Measurements from ENCODE around the gene ARHGAP10. TPM values are rescaled to one million over a fixed set of nuclear protein-coding genes. Genes with fewer than 3 reads are reported as not detected.

The ARHGAP10 gene
- total and polyA plus RNA-seq, 2 donors (not counting 1 experiment from before 2014, with no cell fraction given): 0.10 to 0.34 TPM

DNA sequence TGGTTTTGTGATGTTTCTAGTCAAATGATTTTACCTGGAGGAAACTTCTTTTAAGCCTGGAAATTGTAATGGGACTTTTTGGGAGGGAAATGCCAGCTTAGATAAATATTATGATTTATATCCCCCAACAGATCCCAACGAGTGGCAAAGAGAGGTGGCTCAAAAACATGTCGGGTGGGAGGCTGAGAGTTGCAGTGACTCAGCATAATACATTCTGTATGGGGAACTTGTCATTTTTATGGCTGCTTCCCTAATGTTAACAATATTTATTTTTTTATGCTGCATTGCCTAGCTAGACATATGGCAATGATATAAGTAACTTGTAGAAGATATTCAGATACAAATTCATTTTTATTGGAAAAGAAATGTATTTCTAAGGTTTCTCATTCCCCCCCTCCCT lies 219.0 kb downstream of the ARHGAP10 start:
- ATAC-seq (ENCODE audit: low read depth) (no peak), DNase-seq (no peak)
- Histone ChIP-seq H3K9me3 (ENCODE audit: control extremely low read depth in 1 of 3, control insufficient read depth in 2 of 3, insufficient read depth in 1 of 3, low read length in 2 of 3) (no peaks in the 10 kb centered on the region), H3K36me3 (replicated peaks in 1 of 2; ENCODE audit: control extremely low read depth in 1 of 2, control insufficient read depth in 1 of 2, extremely low read depth in 1 of 2, insufficient read depth in 2 of 2, low read length in 1 of 2) (no peaks in the 10 kb centered on the region), H2AFZ (ENCODE audit: insufficient read depth, low read depth, low read length, poor library complexity, severe bottlenecking) (no peak overlapping the region), H3K27ac (ENCODE audit: low read length in 2 of 2) (no peak overlapping the region), H3K9ac (ENCODE audit: low read length) (no peak overlapping the region), H3K27me3 (replicated peaks in 1 of 4; ENCODE audit: control extremely low read depth in 1 of 4, control insufficient read depth in 3 of 4, insufficient read depth in 4 of 4, low read length in 3 of 4) (no peaks in the 10 kb centered on the region), H3K4me2 (replicated peaks; ENCODE audit: low read depth, low read length, poor library complexity, severe bottlenecking) (no peak overlapping the region), H3K4me3 (ENCODE audit: control extremely low read depth in 1 of 5, extremely low read depth in 1 of 5, insufficient read depth in 1 of 5, low read depth in 2 of 5, low read length in 4 of 5) (no peak overlapping the region), H4K20me1 (ENCODE audit: control insufficient read depth, insufficient read depth, low read length, poor library complexity, severe bottlenecking) (no peaks in the 10 kb centered on the region), H3K79me2 (ENCODE audit: control insufficient read depth, insufficient read depth, low read length) (no peaks in the 10 kb centered on the region), H3K4me1 (ENCODE audit: control insufficient read depth in 2 of 2, insufficient read depth in 2 of 2, low read length in 2 of 2) (no peaks in the 10 kb centered on the region)
- intact Hi-C loops (cut with micrococcal nuclease): no loop called here
- Mint-ChIP-seq H3K9me3 (ENCODE audit: insufficient read depth) (no peaks in the 10 kb centered on the region), H3K27me3 (peaks cover 6% of the 10 kb centered on the region), H3K4me3 (no peak overlapping the region), H3K27ac (no peak overlapping the region), H3K4me1 (no peaks in the 10 kb centered on the region)
- ChIA-PET POLR2A (no interaction called here), CTCF (no interaction called here)
- no CpG with 5 or more reads among the region's 2 CpGs for WGBS (ENCODE audit: insufficient coverage)
- TF ChIP-seq EZH2 (IDR thresholded peaks at IDR 0.05; ENCODE audit: borderline replicate concordance, insufficient read depth, low read depth, low read length, poor library complexity, severe bottlenecking): no peak
- TF ChIP-seq, protein P1, sequence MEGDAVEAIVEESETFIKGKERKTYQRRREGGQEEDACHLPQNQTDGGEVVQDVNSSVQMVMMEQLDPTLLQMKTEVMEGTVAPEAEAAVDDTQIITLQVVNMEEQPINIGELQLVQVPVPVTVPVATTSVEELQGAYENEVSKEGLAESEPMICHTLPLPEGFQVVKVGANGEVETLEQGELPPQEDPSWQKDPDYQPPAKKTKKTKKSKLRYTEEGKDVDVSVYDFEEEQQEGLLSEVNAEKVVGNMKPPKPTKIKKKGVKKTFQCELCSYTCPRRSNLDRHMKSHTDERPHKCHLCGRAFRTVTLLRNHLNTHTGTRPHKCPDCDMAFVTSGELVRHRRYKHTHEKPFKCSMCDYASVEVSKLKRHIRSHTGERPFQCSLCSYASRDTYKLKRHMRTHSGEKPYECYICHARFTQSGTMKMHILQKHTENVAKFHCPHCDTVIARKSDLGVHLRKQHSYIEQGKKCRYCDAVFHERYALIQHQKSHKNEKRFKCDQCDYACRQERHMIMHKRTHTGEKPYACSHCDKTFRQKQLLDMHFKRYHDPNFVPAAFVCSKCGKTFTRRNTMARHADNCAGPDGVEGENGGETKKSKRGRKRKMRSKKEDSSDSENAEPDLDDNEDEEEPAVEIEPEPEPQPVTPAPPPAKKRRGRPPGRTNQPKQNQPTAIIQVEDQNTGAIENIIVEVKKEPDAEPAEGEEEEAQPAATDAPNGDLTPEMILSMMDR (IDR thresholded peaks at IDR 0.05): no peak

DNA sequence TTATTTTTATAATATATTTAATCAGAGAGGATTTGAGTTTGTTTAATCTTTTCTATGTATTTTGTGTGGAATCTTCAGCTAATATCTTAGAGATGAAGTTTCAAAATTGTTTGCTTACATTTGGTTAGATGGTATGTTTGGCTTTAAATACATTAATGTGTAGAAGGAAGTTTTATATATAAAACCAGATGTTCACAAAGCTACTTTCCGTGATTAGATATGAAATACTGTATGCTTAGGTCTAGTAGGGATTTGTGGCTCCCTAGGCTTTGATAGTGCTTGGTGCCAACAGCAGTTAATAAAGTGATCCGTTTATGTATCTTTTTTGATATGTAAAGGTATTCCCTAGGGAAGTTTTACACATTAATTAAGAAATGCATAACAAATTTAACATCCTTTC lies 223.0 kb downstream of the ARHGAP10 start:
- Histone ChIP-seq H3K4me2 (replicated peaks; ENCODE audit: low read depth, low read length, poor library complexity, severe bottlenecking) (no peak overlapping the region), H3K9ac (ENCODE audit: low read length) (no peak overlapping the region), H3K79me2 (ENCODE audit: control insufficient read depth, insufficient read depth, low read length) (no peaks in the 10 kb centered on the region), H3K4me1 (ENCODE audit: control insufficient read depth in 2 of 2, insufficient read depth in 2 of 2, low read length in 2 of 2) (no peaks in the 10 kb centered on the region), H2AFZ (ENCODE audit: insufficient read depth, low read depth, low read length, poor library complexity, severe bottlenecking) (no peak overlapping the region), H3K4me3 (ENCODE audit: control extremely low read depth in 1 of 5, extremely low read depth in 1 of 5, insufficient read depth in 1 of 5, low read depth in 2 of 5, low read length in 4 of 5) (no peak overlapping the region), H3K36me3 (replicated peaks in 1 of 2; ENCODE audit: control extremely low read depth in 1 of 2, control insufficient read depth in 1 of 2, extremely low read depth in 1 of 2, insufficient read depth in 2 of 2, low read length in 1 of 2) (no peaks in the 10 kb centered on the region), H3K9me3 (ENCODE audit: control extremely low read depth in 1 of 3, control insufficient read depth in 2 of 3, insufficient read depth in 1 of 3, low read length in 2 of 3) (no peaks in the 10 kb centered on the region), H4K20me1 (ENCODE audit: control insufficient read depth, insufficient read depth, low read length, poor library complexity, severe bottlenecking) (no peaks in the 10 kb centered on the region), H3K27me3 (replicated peaks in 1 of 4; ENCODE audit: control extremely low read depth in 1 of 4, control insufficient read depth in 3 of 4, insufficient read depth in 4 of 4, low read length in 3 of 4) (no peaks in the 10 kb centered on the region), H3K27ac (ENCODE audit: low read length in 2 of 2) (no peak overlapping the region)
- Mint-ChIP-seq H3K27ac (no peak overlapping the region), H3K27me3 (peaks cover 4% of the 10 kb centered on the region), H3K4me1 (no peaks in the 10 kb centered on the region), H3K9me3 (ENCODE audit: insufficient read depth) (no peaks in the 10 kb centered on the region), H3K4me3 (no peak overlapping the region)
- intact Hi-C loops (cut with micrococcal nuclease): no loop called here
- 100% methylated on average over 1 of the region's 2 CpGs for WGBS (ENCODE audit: insufficient coverage)
- ATAC-seq (ENCODE audit: low read depth) (no peak), DNase-seq (no peak)
- ChIA-PET CTCF (no interaction called here), POLR2A (no interaction called here)
- TF ChIP-seq, protein P1 (IDR thresholded peaks at IDR 0.05): no peak
- TF ChIP-seq EZH2 (IDR thresholded peaks at IDR 0.05; ENCODE audit: borderline replicate concordance, insufficient read depth, low read depth, low read length, poor library complexity, severe bottlenecking): no peak

All from B cell (primary cell).